ENCODE data around the gene KIFAP3. TPM values are rescaled to one million over a fixed set of nuclear protein-coding genes. Genes with fewer than 3 reads are reported as not detected.
"Not testable (repeated sequence)": the region's sequence is repeated elsewhere in the genome, so short reads cannot be mapped to it uniquely, and the experiment has no call there.

KIFAP3 gene
- total RNA-seq, 1 donor from 2014 or later, result 35.5 TPM

DNA sequence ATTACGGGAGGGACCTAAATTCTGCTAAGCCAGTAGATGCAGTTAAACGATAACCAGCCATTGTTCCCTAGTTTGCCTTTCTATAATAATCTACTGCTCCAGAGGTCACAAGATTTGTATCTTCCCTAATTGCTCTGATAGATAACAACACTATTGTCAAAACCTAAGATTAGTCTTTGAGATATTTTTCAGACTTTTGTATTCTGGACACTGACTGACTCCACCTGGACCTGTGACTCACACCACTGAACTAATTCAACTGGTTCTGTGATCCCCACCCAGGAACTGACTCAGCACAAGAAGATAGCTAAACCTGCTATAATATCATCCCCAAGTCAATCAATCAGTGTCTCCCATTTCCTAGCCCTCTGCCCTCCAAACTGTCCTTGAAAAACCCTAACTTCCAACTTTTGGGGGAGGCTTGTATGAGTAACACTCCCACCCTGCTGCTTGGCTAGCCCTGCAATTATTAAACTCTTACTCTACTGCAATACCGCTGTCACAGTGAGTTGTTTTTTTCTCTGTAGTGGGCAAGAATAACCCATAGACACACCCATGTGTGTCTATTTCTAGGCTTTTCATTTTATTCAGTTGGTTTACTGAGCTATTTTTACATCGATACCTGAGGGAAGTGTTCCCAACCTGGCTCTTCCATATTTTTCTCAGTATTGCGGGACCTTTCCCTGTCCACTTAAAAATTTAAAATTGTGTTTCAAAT lies 11.2 kb downstream of the KIFAP3 start:
- no peak for DNase-seq

DNA sequence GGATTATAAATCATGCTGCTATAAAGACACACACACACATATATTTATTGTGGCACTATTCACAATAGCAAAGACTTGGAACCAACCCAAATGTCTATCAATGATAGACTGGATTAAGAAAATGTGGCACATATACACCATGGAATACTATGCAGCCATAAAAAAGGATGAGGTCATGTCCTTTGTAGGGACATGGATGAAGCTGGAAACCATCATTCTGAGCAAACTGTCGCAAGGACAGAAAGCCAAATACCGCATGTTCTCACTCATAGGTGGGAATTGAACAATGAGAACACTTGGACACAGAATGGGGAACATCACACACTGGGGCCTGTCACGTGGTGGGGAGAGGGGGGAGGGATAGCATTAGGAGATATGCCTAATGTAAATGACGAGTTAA lies 12.8 kb downstream of the KIFAP3 start:
- DNase-seq, result not testable (repeated sequence)

DNA sequence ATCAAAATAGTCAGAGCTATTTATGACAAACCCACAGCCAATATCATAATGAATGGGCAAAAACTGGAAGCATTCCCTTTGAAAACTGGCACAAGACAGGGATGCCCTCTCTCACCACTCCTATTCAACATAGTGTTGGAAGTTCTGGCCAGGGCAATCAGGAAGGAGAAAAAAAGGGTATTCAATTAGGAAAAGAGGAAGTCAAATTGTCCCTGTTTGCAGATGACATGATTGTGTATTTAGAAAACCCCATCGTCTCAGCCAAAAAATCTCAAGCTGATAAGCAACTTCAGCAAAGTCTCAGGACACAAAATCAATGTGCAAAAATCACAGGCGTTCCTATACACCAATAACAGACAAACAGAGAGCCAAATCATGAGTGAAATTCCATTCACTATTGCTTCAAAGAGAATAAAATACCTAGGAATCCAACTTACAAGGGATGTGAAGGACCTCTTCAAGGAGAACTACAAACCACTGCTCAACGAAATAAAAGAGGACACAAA lies 14.4 kb downstream of the KIFAP3 start:
- DNase-seq, result not testable (repeated sequence)

DNA sequence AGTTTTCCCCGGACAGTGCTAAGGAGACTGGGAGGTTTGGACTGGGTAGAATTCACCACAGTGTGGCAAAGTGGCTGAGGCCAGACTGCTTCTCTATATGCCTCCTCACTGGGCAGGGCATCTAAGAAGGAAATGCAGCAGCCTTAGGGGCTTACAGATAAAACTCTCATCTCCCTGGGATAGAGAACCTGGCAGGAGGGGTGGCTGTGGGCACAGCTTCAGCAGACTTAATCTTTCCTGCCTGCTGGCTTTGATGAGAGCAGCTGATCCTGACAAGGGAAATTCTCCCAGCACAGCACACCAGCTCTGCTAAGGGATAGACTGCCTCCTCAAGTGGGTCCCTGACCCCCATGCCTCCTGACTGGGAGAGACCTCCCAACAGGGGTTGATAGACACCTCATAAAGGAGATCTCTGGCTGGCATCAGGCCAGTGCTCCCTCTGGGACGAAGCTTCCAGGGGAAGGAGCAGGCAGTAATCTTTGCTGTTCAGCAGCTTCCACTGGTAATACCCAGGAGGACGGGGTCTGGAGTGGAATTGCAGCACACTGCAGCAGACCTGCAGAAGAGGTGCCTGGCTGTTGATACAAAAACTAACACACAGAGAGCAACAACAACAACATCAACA lies 25.2 kb downstream of the KIFAP3 start:
- no peak for DNase-seq

DNA sequence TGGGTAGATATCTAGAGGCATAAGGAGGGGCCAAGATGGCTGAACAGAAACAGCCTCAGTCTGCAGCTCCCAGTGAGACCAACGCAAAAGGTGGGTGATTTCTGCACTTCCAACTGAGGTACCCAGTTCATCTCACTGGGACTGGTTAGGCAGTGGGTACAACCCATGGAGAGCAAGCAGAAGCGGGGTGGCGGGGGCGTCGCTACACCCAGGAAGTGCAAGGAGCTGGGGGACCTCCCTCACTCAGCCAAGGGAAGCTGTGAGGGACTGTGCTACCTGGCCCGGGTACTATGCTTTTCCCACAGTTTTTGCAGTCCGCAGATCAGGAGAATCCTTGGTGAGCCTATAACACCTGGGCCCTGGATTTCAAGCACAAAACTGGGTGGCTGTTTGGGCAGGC lies 26.0 kb downstream of the KIFAP3 start:
- no peak for DNase-seq

DNA sequence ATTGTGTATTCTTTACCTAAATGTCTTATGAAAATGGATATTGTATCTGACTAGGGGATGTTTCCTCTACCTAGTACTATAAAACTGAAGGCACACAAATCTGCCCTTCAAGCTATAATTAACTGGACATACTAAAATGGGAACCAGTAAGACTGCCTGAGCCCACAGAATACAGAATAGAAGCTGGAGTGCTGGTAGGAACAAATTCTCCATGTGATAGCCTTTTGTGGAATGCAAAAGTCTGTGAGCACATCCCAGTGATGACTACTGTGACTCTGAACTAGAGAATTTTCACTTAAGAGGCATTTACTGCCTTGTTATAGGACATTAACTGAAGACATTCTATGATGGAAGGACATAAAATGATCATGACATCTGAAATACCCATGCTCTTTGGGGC lies 30.3 kb downstream of the KIFAP3 start:
- no peak for DNase-seq

DNA sequence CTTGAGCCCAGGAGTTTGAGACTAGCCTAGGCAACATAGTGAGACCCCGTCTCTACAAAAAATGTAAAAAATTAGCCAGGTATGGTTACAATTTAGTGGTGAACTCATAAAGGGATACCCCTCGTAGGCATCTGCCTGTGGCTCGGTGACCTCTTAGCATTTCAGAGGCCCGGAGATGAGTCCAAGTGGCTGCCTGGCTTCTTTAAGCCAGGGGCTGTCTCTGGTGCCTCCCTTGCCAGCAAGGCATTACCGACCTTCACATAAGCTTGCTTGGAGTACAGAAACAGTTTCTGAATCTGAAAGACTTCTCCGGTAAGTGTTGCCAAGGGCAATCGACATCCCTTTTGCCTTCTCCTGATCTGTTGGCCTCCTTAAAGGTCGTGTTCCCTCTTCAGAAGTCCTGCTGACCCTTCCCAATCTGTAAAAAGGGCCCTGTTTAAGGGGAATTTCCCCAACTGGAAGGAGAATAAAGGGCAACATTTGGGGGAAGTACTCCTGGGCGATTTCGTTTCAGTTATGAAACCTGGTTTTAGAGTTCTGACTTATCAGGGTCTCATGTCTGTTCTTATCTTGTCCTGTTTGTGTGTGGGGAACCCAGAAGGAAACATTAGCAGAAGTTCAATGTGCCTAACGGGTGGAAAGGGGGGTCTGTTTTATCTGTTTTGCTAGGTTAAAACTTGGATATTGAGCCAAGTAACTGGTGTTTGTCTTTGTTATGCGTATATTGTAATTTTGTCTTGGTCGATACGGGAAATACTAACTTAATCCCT lies 32.9 kb downstream of the KIFAP3 start:
- DNase-seq, result no peak

DNA sequence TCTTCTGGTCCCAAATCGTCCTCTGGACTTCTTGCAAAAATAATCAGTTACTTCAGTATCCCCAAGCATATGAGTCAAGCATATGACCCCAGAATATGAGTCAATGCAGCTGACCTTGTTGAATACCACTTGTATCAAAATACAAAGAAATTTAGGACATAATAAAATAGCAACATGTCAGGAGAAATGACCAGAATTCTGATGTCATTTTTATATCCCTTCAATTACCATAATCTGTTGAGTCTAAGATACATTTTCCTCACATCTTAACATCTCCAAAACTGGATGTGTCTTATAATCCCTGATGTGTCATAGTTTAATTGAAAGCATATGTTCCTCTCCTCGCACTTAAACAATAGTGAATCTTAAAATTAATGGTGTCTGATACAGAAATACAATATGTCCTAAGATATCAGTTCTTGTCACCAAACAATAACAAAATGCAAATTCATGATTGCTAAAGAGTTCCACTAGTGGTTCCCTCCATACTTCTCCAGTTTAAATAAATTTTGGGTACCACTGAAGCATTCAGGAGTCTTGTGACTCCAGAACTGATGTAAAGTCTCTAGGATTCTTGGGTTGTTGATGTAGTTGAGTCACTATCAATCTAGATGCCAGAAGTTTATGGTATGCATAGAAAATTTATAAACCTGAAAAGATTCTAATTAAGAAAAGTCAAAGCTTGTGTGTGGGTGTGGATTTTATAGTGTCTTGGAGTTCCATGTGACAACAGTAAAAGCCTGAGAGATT lies 41.8 kb downstream of the KIFAP3 start:
- DNase-seq, result no peak

DNA sequence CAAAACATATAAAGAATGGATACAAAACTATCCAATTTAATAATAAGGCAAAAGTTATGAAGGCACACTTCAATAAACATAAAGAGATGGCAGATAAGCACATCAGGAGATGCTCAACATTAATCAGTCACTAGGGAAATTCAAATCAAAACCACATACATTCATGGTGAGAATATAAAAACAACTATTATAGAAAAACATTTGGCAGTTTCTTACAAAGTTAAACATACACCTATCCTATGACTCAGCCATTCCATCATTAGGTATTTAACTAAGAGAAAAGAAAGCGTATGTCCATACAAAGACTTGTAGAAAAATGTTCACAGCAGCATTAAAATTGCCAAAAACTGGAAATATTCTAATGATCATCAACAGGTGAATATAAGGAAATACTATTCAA lies 44.3 kb downstream of the KIFAP3 start:
- no peak for DNase-seq

DNA sequence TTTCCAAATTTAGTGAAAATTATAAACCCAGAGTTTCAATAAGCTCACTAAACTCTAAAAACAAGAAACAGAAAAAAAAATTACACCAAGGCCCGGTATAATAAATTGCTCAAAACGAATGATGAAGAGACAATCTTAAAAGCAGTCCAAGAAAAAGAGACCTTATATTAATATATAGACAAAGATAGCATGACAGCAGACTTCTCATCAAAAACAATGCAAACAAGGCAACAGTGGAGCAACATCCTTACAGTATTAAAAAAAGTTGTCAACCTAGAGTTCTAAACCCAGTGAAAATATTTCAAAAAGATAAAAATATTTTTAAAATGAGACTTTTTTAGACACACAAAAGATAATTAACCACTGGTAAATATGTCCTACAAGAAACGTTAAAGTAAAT lies 46.7 kb downstream of the KIFAP3 start:
- no peak for DNase-seq

DNA sequence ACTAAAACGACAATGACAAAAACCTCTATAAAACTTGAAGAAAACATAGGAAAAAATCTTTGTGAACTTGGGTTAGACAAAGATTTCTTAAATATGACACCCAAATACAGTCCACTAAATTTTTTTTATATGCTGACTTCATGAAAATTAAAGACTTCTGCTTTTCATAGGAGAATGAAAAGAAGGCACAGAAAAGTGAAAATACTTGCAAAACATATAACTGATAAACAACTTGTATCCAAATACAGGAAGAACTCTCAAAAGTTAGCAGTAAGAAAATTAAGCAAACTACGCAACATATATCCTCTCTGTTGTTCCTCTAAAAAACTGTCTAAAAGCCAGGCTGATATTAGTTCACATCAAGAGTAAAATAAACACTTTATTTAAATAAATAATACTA lies 53.6 kb downstream of the KIFAP3 start:
- DNase-seq, result no peak

DNA sequence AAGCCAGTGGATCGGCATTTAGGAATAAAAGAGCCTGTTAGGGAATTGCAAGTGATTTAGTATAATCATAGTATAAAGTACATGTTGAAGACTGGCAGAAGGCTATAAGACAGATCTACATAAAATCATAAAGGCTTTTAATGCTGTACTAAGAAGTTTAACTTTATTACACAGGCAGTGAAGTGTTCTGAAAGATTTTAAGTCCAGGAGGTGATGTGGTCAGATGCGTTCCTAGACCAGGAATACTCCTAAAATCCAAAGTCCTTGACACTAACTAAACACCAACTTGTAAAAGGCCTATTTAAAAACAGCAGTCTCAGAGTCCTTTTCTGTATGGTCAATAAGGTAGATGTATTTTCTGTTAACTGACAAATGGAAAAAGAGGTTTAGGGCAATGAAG lies 57.0 kb downstream of the KIFAP3 start:
- no peak for DNase-seq

DNA sequence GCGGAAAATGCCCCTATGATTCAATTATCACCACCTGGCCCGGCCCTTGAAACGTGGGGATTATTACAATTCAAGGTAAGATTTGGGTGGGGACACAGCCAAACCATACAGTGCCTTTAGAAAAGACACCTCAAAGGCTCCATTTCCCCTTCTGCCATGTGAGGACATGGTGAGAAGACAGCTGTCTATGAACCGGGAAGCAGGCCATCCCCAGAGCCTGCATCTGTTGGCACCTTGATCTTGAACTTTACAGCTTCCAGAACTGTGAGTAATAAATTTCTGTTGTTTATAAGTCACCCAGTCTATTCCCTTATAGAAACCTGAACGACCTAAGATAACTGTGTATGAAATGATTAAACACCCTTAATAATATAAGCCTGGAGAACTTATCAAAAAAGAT lies 61.6 kb downstream of the KIFAP3 start:
- DNase-seq, result no peak

DNA sequence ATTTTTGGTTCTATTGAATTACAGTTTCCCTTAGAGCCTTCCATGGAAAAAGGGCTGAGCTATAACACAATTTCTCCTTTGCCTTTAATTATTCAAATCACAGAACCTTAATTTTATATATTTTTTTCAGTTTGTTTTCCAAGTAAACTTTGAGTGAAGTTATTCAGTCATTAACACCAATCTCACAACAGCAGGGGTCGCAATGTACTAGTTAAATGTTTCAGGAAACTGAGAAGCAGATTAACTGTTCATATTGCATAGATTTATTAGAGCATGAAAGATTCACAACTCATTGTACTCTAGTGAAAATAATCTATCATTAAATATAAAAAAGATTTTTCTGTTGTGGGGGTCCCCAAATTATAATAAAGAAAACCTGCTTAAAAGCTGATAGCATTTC lies 64.1 kb downstream of the KIFAP3 start:
- peak; percentile 60 for DNase-seq

DNA sequence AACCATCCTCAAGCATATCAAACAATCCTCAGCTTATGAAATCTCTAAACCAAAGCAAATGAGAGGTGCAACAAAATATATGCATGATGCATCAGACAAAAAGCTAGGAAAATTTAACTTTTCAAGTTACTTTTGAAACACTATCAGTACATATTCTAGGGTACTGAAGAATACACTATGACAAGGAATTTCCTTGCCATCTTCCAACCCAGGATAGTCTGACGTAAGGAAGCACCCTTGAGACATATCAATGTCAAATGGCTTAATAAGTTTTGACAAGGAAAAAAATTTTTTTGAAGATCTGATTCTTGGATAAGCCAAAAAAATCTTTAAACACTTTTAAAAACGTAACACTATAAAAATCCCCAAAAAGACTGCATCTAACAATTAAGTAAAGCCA lies 64.9 kb downstream of the KIFAP3 start:
- peak; percentile 18 for DNase-seq

DNA sequence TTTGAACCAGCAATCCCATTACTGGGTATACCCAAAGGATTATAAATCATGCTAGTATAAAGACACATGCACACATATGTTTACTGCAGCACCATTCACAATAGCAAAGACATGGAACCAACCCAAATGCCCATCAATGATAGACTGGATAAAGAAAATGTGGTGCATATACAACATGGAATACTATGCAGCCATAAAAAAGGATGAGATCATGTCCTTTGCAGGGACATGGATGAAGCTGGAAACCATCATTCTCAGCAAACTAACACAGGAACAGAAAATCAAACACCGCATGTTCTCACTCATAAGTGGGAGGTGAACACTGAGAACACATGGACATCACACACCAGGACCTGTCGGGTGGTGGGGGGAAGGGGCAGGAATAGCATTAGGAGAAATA lies 65.8 kb downstream of the KIFAP3 start:
- DNase-seq, result not testable (repeated sequence)

DNA sequence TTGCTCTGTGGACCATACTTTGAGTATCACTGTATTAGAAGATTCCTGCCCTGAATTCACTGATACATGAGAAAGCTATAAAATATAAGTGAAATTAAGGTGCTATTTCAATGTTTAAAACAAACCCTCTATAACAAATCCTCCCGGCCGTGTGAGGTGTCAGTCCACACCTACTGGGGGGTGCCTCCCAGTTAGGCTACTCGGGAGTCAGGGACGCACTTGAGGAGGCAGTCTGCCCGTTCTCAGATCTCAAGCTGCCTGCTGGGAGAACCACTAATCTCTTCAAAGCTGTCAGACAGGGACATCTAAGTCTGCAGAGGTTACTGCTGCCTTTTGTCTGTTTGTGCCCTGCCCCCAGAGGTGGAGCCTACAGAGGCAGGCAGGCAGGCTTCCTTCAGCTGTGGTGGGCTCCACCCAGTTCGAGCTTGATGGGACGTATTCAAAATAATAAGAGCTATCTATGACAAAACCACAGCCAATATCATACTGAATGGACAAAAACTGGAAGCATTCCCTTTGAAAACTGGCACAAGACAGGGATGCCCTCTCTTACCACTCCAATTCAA lies 71.1 kb downstream of the KIFAP3 start:
- DNase-seq, result not testable (repeated sequence)

DNA sequence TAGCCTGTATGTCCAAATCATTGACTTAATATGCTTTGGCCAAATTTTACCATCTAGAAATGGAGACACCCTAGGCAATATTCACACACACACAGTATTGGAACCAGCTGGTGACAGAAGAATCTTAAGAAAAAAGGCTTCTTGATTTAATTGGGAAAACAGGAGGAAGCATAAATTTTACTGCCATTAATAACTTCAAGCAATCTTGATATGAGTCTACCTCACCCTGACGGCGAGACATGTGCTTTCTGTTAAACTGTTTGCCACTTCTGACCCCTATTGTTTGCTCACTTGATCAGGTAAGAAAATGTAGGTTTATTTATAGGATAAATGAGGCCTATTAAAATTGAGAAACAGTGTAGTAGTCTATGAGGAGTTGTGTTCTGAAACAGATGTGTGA lies 73.2 kb downstream of the KIFAP3 start:
- DNase-seq, result peak; percentile 41

DNA sequence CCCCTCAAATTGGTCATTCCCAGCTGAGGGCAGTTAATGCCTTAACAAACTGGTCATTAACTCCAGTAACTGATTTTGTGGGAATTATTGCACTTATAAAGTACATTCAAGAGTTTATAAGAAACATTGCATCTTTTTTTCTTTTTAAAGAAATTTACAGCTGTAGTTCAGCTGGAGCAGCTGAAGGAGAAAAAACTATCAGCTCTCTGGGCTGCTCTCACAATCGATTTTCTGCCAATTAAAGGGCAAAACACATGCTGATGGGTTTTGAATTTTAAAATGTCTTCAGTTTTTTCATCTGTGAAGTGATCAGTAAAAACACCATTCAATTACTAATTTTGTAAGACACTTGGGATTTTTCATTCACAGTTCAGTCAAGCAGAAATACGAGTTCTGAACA lies 74.7 kb downstream of the KIFAP3 start:
- peak; percentile 79 for DNase-seq

DNA sequence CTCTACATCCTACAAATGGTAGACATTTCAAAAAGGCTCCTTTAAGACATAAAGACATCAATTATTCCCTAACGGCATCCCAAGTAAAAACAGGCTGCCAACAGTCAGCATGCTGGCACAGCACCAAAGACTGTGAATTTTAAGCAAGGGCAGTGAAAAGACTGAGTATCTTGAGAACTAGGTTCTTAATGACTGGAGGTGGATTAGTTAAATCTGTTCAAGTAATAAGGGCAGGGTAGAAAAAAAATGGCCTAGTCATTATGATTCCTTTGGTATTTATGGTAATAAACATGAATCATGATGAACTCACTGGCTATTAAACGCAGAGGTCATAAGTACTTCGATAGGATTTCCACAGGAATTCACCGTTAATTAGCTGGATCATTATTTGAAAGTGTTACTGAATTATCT lies 75.2 kb downstream of the KIFAP3 start:
- peak; percentile 61 for DNase-seq

DNA sequence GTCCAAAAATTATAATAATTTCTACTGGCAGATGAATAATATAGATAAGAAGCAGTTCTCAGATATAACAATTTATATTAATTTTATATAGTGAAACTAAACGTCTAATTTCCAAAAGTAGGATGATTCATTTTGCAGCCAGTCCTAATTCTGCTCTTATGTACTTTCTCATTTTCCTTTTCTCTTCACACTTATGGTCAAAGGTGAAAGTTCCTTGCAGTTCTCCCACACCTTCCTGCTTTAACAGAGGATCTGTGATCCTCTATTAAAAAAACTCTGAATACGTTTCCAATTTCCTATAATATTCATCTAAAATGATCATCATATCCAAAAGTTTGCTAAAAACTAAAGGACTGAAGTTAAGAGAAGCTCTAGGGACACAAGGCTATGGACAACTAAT lies 78.5 kb downstream of the KIFAP3 start:
- no peak for DNase-seq

DNA sequence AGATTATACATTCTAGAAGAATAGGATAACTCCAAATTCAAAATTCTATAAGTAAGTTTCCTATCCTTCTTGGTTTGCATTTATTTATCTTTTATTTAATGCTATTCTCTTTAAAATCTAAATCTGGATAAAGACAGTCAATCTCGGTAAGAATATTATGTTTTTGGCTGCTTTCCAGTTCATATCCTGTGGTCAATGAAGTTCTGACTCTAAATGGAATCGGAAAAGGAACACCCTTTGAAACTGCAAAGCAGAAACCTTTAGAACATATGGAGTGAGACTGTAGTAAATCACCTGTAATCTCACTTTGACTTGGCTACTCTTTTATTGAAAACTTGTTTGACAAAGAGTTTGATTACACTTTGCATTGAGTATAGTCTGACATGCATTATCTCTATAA lies 85.2 kb downstream of the KIFAP3 start:
- DNase-seq, result no peak
